Natural killer cell (primary cell): ENCODE results near the gene MAX. TPM values are rescaled to one million over a fixed set of nuclear protein-coding genes. Genes with fewer than 3 reads are reported as not detected.

Experiments
- ATAC-seq, 3 donors: fragments of 150-1000 bp in 2 of 3; fragments of 200-7000 bp in 1 of 3; cut with Tn5 transposase; 1 replicate in 1 of 3; 2 replicates in 2 of 3; pipeline ENCODE4 v1.10.0; 2021; ENCODE audit warnings: mild to moderate bottlenecking in 2 of 3, moderate library complexity in 2 of 3
- DNase-seq, 2 donors: peaks; one replicate each; pipeline versions ENCODE4 v3.0.0 to v3.0.0-alpha.2; 2013 to 2021; ENCODE audit warnings: mixed read lengths in 1 of 2
- H3K27ac ChIP-seq: one replicate; pipeline ENCODE4 v1.5.1; 2013; ENCODE audit warnings: mild to moderate bottlenecking, low read length
- H3K27me3 ChIP-seq: one replicate; pipeline ENCODE4 v1.6.1; 2013; ENCODE audit warnings: low read length; ENCODE audit not compliant: control insufficient read depth, insufficient read depth
- H3K36me3 ChIP-seq: one replicate; pipeline ENCODE4 v1.6.1; 2013; ENCODE audit warnings: low read length; ENCODE audit not compliant: control insufficient read depth, insufficient read depth
- H3K4me1 ChIP-seq: one replicate; pipeline ENCODE4 v1.6.1; 2013; ENCODE audit warnings: low read length; ENCODE audit not compliant: control insufficient read depth, insufficient read depth
- H3K4me3 ChIP-seq: one replicate; pipeline ENCODE4 v1.5.1; 2013; ENCODE audit warnings: low read length
- H3K9me3 ChIP-seq: one replicate; pipeline ENCODE4 v1.6.1; 2013; ENCODE audit warnings: low read length; ENCODE audit not compliant: control insufficient read depth, insufficient read depth
- H3K27ac Mint-ChIP-seq, 2 donors: one replicate each; pipeline ENCODE4 v1.8.0; 2022; ENCODE audit warnings: mild to moderate bottlenecking in 2 of 2, mixed read lengths in 2 of 2, moderate library complexity in 1 of 2
- H3K27me3 Mint-ChIP-seq, 2 donors: one replicate each; pipeline ENCODE4 v1.8.0; 2022; ENCODE audit warnings: low read depth in 2 of 2, mixed read lengths in 2 of 2
- H3K36me3 Mint-ChIP-seq: one replicate; pipeline ENCODE4 v1.8.0; 2022; ENCODE audit warnings: mixed read lengths
- H3K4me1 Mint-ChIP-seq, 2 donors: one replicate each; pipeline ENCODE4 v1.8.0; 2022; ENCODE audit warnings: mixed read lengths in 2 of 2
- H3K4me3 Mint-ChIP-seq: one replicate; pipeline ENCODE4 v1.8.0; 2022; ENCODE audit warnings: mild to moderate bottlenecking, moderate library complexity, mixed read lengths
- H3K9me3 Mint-ChIP-seq, 2 donors: one replicate each; pipeline ENCODE4 v1.8.0; 2022; ENCODE audit warnings: mixed read lengths in 2 of 2
- CTCF ChIP-seq: fragments of 200-600 bp; IDR thresholded peaks from one replicate; pipeline ENCODE4 v1.8.0; 2022; ENCODE audit warnings: antibody characterized with exemption
- WGBS: methylation state at CpG from one replicate; pipeline ENCODE4 v1.1.7; 2013; ENCODE audit warnings: missing lambda C conversion rate; ENCODE audit not compliant: insufficient coverage; 5-methylcytosine and 5-hydroxymethylcytosine counted together
- intact Hi-C: fragments of 100-400 bp; cut with micrococcal nuclease; formaldehyde crosslinking; loops from one replicate; pipeline ENCODE4 v1.14.2; 2022
- total RNA-seq, 4 donors: library from RNA; stranded (reverse); fragments of 120-200 nt in 1 of 4; gene quantifications; one replicate each; pipeline versions ENCODE4 v1.2.3 to v1.2.4, GENCODE V29; 2013 to 2022

Gene MAX
- total RNA-seq, 3 donors from 2014 or later (not counting 1 experiment from before 2014, with no cell fraction given), result 162 to 208 (median 191) TPM

GRCh38 chr14:65045709-65046108 lies 56.6 kb downstream of the MAX start:
- WGBS, result 98% methylated on average over 4 of the region's 4 CpGs
- H3K27ac ChIP-seq, result no peak overlapping the region
- Mint-ChIP-seq H3K36me3 (peaks cover 8% of the 10 kb centered on the region), H3K27ac (no peak overlapping the region), H3K9me3 (no peaks in the 10 kb centered on the region), H3K27me3 (no peaks in the 10 kb centered on the region), H3K4me3 (no peak overlapping the region), H3K4me1 (peaks cover 22 to 26% of the 10 kb centered on the region in 2 donors)
- H3K4me3 ChIP-seq, result no peak overlapping the region
- intact Hi-C loops, result no loop called here
- no peaks in the 10 kb centered on the region for H3K9me3 ChIP-seq
- H3K36me3 ChIP-seq, result peaks cover 13% of the 10 kb centered on the region
- peaks cover 11% of the 10 kb centered on the region for H3K4me1 ChIP-seq
- H3K27me3 ChIP-seq, result no peaks in the 10 kb centered on the region
- ATAC-seq, result no peak
- no peak for TF ChIP-seq CTCF
- DNase-seq, result no peak

GRCh38 chr14:65045006-65045405 lies 57.3 kb downstream of the MAX start:
- Histone ChIP-seq H3K9me3 (no peaks in the 10 kb centered on the region), H3K4me1 (peaks cover 11% of the 10 kb centered on the region), H3K27me3 (no peaks in the 10 kb centered on the region), H3K36me3 (peaks cover 13% of the 10 kb centered on the region), H3K4me3 (no peak overlapping the region), H3K27ac (no peak overlapping the region)
- no peaks in the 10 kb centered on the region for H3K9me3 Mint-ChIP-seq
- H3K27ac Mint-ChIP-seq, result no peak overlapping the region
- WGBS, result 77% methylated on average over 5 of the region's 5 CpGs
- no peak for TF ChIP-seq CTCF
- peaks cover 8% of the 10 kb centered on the region for H3K36me3 Mint-ChIP-seq
- ATAC-seq (no peak), DNase-seq (no peak)
- no peak overlapping the region for H3K4me3 Mint-ChIP-seq
- intact Hi-C loops, result no loop called here
- no peaks in the 10 kb centered on the region for H3K27me3 Mint-ChIP-seq
- H3K4me1 Mint-ChIP-seq, result peaks cover 22 to 26% of the 10 kb centered on the region in 2 donors

- Mint-ChIP-seq H3K4me1 (peaks cover 22 to 26% of the 10 kb centered on the region in 2 donors), H3K4me3 (no peak overlapping the region), H3K27me3 (no peaks in the 10 kb centered on the region), H3K27ac (no peak overlapping the region), H3K36me3 (peaks cover 8% of the 10 kb centered on the region), H3K9me3 (no peaks in the 10 kb centered on the region)
- Histone ChIP-seq H3K9me3 (no peaks in the 10 kb centered on the region), H3K4me1 (peaks cover 11% of the 10 kb centered on the region), H3K27ac (no peak overlapping the region), H3K27me3 (no peaks in the 10 kb centered on the region), H3K36me3 (peaks cover 13% of the 10 kb centered on the region), H3K4me3 (no peak overlapping the region)
- DNase-seq (no peak), ATAC-seq (peak; percentile 54 to 85 (median 84))
- WGBS, result 36% methylated on average over 7 of the region's 9 CpGs
- no peak for TF ChIP-seq CTCF
- intact Hi-C loops, result no loop called here
These were observed 57.7 kb downstream of the MAX start for GRCh38 chr14:65044596-65044959.

- Histone ChIP-seq H3K27me3 (no peaks in the 10 kb centered on the region), H3K4me1 (peaks cover 11% of the 10 kb centered on the region), H3K4me3 (no peak overlapping the region), H3K9me3 (no peaks in the 10 kb centered on the region), H3K27ac (no peak overlapping the region), H3K36me3 (peaks cover 13% of the 10 kb centered on the region)
- Mint-ChIP-seq H3K36me3 (peaks cover 8% of the 10 kb centered on the region), H3K27ac (no peak overlapping the region), H3K4me3 (no peak overlapping the region), H3K4me1 (peaks cover 22 to 26% of the 10 kb centered on the region in 2 donors), H3K27me3 (no peaks in the 10 kb centered on the region), H3K9me3 (no peaks in the 10 kb centered on the region)
- WGBS, result 83% methylated on average over 11 of the region's 12 CpGs
- no peak for ATAC-seq
- DNase-seq, result no peak
- TF ChIP-seq CTCF, result no peak
- intact Hi-C loops, result no loop called here
These were observed 58.3 kb downstream of the MAX start for GRCh38 chr14:65043893-65044595.
